Measurements from ENCODE around the gene PFKFB3. TPM values are rescaled to one million over a fixed set of nuclear protein-coding genes. Genes with fewer than 3 reads are reported as not detected.
A peak's percentile ranks its signal among the peaks of the same experiment; 100 is the strongest.

PFKFB3 gene
- total and polyA plus RNA-seq, 2 of the 13 experiments (the other 11 are each of a cell fraction or from before 2014, with no cell fraction given), result 1.2 to 13.3 TPM

GRCh38 chr10:6201516-6201975, 1.2 kb upstream of the PFKFB3 start (continued):
- TF ChIP-seq ZNF407 (CRISPR knock-in tag; IDR thresholded peaks at IDR 0.05; ENCODE audit: not compliant biosample characterization) (no peak), FOXK2 (IDR thresholded peaks at IDR 0.05) (no peak), RFX3 (CRISPR knock-in tag; IDR thresholded peaks at IDR 0.05) (no peak), NFATC3 (CRISPR knock-in tag; IDR thresholded peaks at IDR 0.05) (no peak), ZNF484 (CRISPR knock-in tag; IDR thresholded peaks at IDR 0.05; ENCODE audit: borderline replicate concordance, low read depth) (no peak), ZNF296 (CRISPR knock-in tag; conservative IDR thresholded peaks at IDR 0.05) (0 out of 2 replicates have a peak, but pooled peaks have one; percentile 23), HNRNPK (IDR thresholded peaks at IDR 0.05; ENCODE audit: low read depth, low read length, poor library complexity, severe bottlenecking) (peak; percentile 41), NFE2 (CRISPR knock-in tag; IDR thresholded peaks at IDR 0.05) (no peak), ZNF777 (CRISPR knock-in tag; IDR thresholded peaks at IDR 0.05) (peak; percentile 63; the same call in 1 of the 2 replicates), PTBP1 (IDR thresholded peaks at IDR 0.05; ENCODE audit: low read depth, low read length, poor library complexity, severe bottlenecking) (no peak), ZBTB1 (CRISPR knock-in tag; IDR thresholded peaks at IDR 0.05; ENCODE audit: borderline replicate concordance) (no peak), HES4 (CRISPR knock-in tag; IDR thresholded peaks at IDR 0.05; ENCODE audit: borderline replicate concordance) (peak; percentile 24; the same call in 1 of the 2 replicates), ZNF331 (CRISPR knock-in tag; IDR thresholded peaks at IDR 0.05) (no peak), POGZ (CRISPR knock-in tag; IDR thresholded peaks at IDR 0.05) (0 out of 2 replicates have a peak, but pooled peaks have one; percentile 44), ZNF382 (CRISPR knock-in tag; IDR thresholded peaks at IDR 0.05; ENCODE audit: borderline replicate concordance) (no peak), ETV5 (CRISPR knock-in tag; IDR thresholded peaks at IDR 0.05; ENCODE audit: borderline replicate concordance) (peak; percentile 51; the same call in 1 of the 2 replicates), ZC3H13 (CRISPR knock-in tag; IDR thresholded peaks at IDR 0.05) (0 out of 2 replicates have a peak, but pooled peaks have one; percentile 34), BCL3 (CRISPR knock-in tag; IDR thresholded peaks at IDR 0.05) (no peak), CCDC6 (CRISPR knock-in tag; IDR thresholded peaks at IDR 0.05) (no peak)
- TF ChIP-seq, protein P1, sequence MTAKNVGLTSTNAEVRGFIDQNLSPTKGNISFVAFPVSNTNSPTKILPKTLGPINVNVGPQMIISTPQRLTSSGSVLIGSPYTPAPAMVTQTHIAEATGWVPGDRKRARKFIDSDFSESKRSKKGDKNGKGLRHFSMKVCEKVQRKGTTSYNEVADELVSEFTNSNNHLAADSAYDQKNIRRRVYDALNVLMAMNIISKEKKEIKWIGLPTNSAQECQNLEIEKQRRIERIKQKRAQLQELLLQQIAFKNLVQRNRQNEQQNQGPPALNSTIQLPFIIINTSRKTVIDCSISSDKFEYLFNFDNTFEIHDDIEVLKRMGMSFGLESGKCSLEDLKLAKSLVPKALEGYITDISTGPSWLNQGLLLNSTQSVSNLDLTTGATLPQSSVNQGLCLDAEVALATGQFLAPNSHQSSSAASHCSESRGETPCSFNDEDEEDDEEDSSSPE (CRISPR knock-in tag; IDR thresholded peaks at IDR 0.05), result no peak
